D721Med (cell line): ENCODE results near the gene CIDEB.

Source experiments
- DNase-seq: peaks from one replicate; pipeline ENCODE4 v3.0.0; 2011; ENCODE audit warnings: low spot score; ENCODE audit not compliant: insufficient read length
- FAIRE-seq: peaks from 2 replicates; lab custom pipeline; 2011; peaks lifted over from hg19 to GRCh38; lab: Jason Lieb, UNC
- CTCF ChIP-seq: IDR thresholded peaks from 2 replicates; pipeline ENCODE4 v1.5.1; 2012; ENCODE audit warnings: mild to moderate bottlenecking, control low read depth; ENCODE audit not compliant: insufficient read depth; ENCODE audit errors: missing control alignments

CIDEB gene

DNA sequence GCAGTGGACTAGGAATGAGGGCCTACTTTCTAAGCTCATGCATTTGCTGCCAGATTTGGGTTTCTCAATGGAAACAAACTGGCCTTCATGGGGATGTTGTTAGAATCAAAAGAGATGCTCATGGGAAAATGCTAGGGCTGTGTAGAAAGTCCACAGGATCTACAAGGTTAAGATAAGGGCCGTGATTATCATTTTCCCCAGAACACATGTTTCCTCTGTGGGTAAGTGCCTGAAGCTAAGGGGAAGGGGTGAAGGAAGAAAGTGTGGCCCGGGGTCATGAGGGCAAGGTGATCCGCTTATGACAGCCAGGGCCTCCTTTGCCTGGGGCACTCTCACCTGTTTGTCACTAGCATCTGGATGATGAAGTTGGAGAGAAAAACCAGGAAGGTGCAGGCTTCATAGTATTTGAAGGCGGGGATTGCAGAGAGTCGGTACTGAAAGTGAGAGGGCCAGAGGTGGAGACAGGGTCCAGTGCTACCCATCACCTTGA, 17.3 kb upstream of the CIDEB start:
- TF ChIP-seq CTCF = no peak
- no peak for FAIRE-seq
- no peak for DNase-seq

- no peak for DNase-seq
- no peak for TF ChIP-seq CTCF
- no peak for FAIRE-seq
Observed at GRCh38 chr14:24324024-24324423, 16.2 kb upstream of the CIDEB start.

DNA sequence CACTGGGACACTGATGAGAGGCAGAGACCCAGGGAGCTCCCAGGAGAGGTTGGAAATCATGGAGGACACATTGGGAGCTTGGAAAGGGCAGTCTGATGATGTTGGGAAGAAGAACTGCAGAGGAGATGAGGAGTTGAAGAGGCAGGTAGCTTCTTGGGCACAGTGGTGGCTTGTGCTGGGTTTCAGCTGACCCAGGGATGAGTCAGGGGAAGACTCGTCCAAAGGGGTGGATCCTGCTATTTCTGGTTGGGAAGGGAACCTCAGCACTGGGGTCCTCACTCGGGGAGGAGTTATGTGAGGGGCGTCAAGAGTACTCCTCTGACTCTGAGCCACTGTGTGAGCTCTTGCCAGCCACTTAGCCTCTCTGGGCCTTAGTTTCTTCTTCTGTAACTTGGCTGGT, 15.6 kb upstream of the CIDEB start:
- no peak for FAIRE-seq
- no peak for TF ChIP-seq CTCF
- no peak for DNase-seq

- FAIRE-seq (no peak), DNase-seq (no peak)
- TF ChIP-seq CTCF = no peak
Observed at GRCh38 chr14:24322672-24323071, 14.9 kb upstream of the CIDEB start.

DNA sequence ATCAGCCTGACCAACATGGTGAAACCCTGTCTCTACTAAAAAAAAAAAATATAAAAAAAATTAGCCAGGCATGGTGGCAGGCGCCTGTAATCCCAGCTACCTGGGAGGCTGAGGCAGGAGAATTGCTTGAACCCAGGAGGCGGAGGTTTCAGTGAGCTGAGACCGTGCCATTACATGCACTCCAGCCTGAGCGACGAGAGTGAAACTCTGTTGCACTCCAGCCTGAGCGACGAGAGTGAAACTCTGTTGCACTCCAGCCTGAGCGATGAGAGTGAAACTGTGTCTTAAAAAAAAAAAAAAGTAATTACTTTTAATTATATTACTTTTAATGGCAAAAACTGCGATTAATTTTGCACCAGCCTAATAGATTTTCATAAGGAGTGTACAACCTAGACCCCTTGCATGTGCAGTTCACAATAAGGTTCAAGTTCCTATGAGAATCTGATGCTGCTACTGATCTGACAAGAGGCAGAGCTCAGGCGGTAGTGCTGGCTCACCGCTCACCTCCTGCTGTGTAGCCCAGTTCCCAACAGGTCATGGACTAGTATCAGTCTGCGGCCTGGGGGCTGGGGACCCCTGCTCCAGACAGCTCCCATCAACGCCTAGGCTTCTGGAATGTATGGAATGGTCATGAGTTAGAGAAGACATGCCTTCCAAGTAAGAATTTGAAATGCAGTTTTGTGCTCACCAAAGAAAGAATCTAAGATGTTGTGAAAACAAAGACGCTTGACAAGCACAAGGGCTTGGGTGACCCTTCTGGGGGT, 13.6 kb upstream of the CIDEB start:
- DNase-seq (no peak), FAIRE-seq (no peak)
- TF ChIP-seq CTCF = no peak

DNA sequence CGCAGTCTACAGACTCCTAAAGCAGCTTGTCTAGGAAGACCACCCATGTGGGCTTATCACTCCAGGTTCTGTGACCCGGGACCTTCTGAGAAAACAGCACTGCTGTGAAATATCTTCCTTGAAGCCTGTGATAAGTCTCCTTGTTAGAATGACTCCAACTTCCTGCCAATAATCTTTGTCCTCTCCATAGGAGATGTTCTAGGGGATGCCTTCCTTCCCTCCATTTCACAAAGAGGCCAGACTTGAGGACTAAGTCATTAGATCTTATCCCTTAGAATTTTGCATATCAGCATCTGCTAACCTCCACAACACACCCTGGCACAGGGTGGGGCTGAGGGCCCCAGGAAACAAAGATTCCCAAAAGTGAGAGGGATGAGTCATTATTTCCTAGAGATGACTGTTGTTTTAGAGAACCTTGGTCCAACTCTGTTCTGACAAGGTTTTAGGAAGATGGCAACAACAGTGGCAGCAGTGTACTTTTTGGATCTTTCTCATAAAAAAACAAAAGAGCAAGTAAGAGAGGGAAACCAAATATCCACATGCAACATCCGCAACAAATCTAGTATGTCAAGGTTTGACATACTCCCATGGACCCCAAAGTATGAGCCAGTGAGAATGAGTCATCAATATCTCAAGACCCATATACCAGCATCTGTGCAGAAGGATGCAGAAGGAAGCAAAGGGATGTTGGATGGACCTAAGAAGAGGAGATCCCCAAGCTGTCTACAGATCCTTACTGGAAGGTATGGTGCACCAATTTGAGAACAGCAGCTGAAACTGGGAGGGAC, 9.6 kb upstream of the CIDEB start:
- DNase-seq = no peak

More for the DNA sequence above, 9.6 kb upstream of the CIDEB start:
- no peak for FAIRE-seq
- no peak for TF ChIP-seq CTCF
